NB4 (cell line): Measurements from ENCODE around the gene ZNF260.

Experiments
- MAX ChIP-seq: IDR thresholded peaks from 2 replicates; pipeline ENCODE4 v1.6.1; 2011; ENCODE audit warnings: low read depth, low read length
- TF ChIP-seq, protein P1 (sequence below): IDR thresholded peaks from one replicate; pipeline ENCODE4 v1.5.1; 2012; ENCODE audit warnings: low read depth, low read length

DNA sequence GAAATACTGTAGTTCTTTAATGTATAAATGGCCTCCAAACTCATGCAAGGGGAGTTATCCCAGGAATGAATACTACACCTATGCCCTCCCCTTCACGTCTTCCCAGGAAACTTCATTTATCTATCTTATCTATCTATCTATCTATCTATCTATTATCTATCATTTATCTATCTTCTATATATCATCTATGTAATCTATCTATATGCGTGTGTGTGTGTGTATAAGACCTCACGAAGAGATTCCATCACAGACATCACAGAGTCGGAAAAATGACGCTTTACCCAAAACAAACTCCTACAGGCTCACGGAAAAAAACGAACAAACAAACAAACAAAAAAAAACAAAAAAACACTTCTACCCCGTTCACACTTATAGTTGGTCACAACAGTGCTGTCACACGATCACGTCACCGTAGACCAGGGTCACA, 44.5 kb upstream of the ZNF260 start:
- TF ChIP-seq, protein P1, sequence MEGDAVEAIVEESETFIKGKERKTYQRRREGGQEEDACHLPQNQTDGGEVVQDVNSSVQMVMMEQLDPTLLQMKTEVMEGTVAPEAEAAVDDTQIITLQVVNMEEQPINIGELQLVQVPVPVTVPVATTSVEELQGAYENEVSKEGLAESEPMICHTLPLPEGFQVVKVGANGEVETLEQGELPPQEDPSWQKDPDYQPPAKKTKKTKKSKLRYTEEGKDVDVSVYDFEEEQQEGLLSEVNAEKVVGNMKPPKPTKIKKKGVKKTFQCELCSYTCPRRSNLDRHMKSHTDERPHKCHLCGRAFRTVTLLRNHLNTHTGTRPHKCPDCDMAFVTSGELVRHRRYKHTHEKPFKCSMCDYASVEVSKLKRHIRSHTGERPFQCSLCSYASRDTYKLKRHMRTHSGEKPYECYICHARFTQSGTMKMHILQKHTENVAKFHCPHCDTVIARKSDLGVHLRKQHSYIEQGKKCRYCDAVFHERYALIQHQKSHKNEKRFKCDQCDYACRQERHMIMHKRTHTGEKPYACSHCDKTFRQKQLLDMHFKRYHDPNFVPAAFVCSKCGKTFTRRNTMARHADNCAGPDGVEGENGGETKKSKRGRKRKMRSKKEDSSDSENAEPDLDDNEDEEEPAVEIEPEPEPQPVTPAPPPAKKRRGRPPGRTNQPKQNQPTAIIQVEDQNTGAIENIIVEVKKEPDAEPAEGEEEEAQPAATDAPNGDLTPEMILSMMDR, result no peak
- no peak for TF ChIP-seq MAX
